ENCODE data around the gene SSBP2. TPM values are rescaled to one million over a fixed set of nuclear protein-coding genes. Genes with fewer than 3 reads are reported as not detected.
A peak's percentile ranks its signal among the peaks of the same experiment; 100 is the strongest.
"Not testable (repeated sequence)": the region's sequence is repeated elsewhere in the genome, so short reads cannot be mapped to it uniquely, and the experiment has no call there.

SSBP2 gene
- total RNA-seq, 1 experiment from 2014 or later = 4.7 TPM

- DNase-seq (ENCODE audit: low spot score) = peak; percentile 15
Measured at GRCh38 chr5:81601919-81602318, 149.0 kb downstream of the SSBP2 start.

GRCh38 chr5:81592085-81592484, 158.8 kb downstream of the SSBP2 start:
- DNase-seq (ENCODE audit: low spot score) = not testable (repeated sequence)

- no peak for DNase-seq (ENCODE audit: low spot score)
Measured at GRCh38 chr5:81590498-81591384, 160.2 kb downstream of the SSBP2 start.

GRCh38 chr5:81579262-81579924, 171.5 kb downstream of the SSBP2 start:
- DNase-seq (ENCODE audit: low spot score) = no peak

- DNase-seq (ENCODE audit: low spot score) = no peak
Measured at GRCh38 chr5:81577091-81577490, 173.8 kb downstream of the SSBP2 start.

- no peak for DNase-seq (ENCODE audit: low spot score)
Measured at GRCh38 chr5:81575924-81576323, 175.0 kb downstream of the SSBP2 start.

- DNase-seq (ENCODE audit: low spot score) = no peak
Measured at GRCh38 chr5:81572201-81572600, 178.7 kb downstream of the SSBP2 start.

GRCh38 chr5:81558188-81558587, 192.7 kb downstream of the SSBP2 start:
- no peak for DNase-seq (ENCODE audit: low spot score)

- no peak for DNase-seq (ENCODE audit: low spot score)
Measured at GRCh38 chr5:81556809-81557208, 194.1 kb downstream of the SSBP2 start.

GRCh38 chr5:81555865-81556264, 195.0 kb downstream of the SSBP2 start:
- DNase-seq (ENCODE audit: low spot score) = no peak

GRCh38 chr5:81554647-81555046, 196.2 kb downstream of the SSBP2 start:
- DNase-seq (ENCODE audit: low spot score) = no peak

- peak; percentile 27 for DNase-seq (ENCODE audit: low spot score)
Measured at GRCh38 chr5:81553567-81554212, 197.2 kb downstream of the SSBP2 start.

- DNase-seq (ENCODE audit: low spot score) = peak; percentile 58
Measured at GRCh38 chr5:81552852-81553566, 197.9 kb downstream of the SSBP2 start.

GRCh38 chr5:81549123-81549522, 201.8 kb downstream of the SSBP2 start:
- no peak for DNase-seq (ENCODE audit: low spot score)

- DNase-seq (ENCODE audit: low spot score) = no peak
Measured at GRCh38 chr5:81547001-81547400, 203.9 kb downstream of the SSBP2 start.

GRCh38 chr5:81545911-81546310, 205.0 kb downstream of the SSBP2 start:
- no peak for DNase-seq (ENCODE audit: low spot score)

GRCh38 chr5:81544351-81545018, 206.4 kb downstream of the SSBP2 start:
- peak; percentile 49 for DNase-seq (ENCODE audit: low spot score)

- no peak for DNase-seq (ENCODE audit: low spot score)
Measured at GRCh38 chr5:81542242-81542641, 208.7 kb downstream of the SSBP2 start.

GRCh38 chr5:81537905-81538547, 212.9 kb downstream of the SSBP2 start:
- DNase-seq (ENCODE audit: low spot score) = no peak

GRCh38 chr5:81534441-81534840, 216.5 kb downstream of the SSBP2 start:
- no peak for DNase-seq (ENCODE audit: low spot score)
